Ovary (tissue), 10 donors: ENCODE results near the gene KRT73. TPM values are rescaled to one million over a fixed set of nuclear protein-coding genes. Genes with fewer than 3 reads are reported as not detected.

Experiments
- DNase-seq, 5 donors: peaks; one replicate each; pipeline ENCODE4 v3.0.0-alpha.2; 2019 to 2020
- H3K27ac ChIP-seq, 2 donors: fragments of 200-600 bp; one replicate each; pipeline versions ENCODE4 v1.5.1 to v1.8.0; 2019 to 2022
- H3K27me3 ChIP-seq: fragments of 200-600 bp; one replicate; pipeline ENCODE4 v1.8.0; 2022
- H3K36me3 ChIP-seq: fragments of 200-600 bp; sonication (generic); one replicate; pipeline ENCODE4 v1.5.1; 2019
- H3K4me1 ChIP-seq: one replicate; pipeline ENCODE4 v1.8.1; 2013; ENCODE audit warnings: mild to moderate bottlenecking, moderate library complexity; ENCODE audit not compliant: insufficient read depth
- H3K4me3 ChIP-seq: fragments of 200-600 bp; sonication (generic); one replicate; pipeline ENCODE4 v1.5.1; 2017
- H3K9me3 ChIP-seq, 2 donors: fragments of 200-600 bp in 1 of 2; sonication (generic) in 1 of 2; one replicate each; pipeline versions ENCODE4 v1.5.1 to v1.8.1; 2013 to 2019; ENCODE audit warnings: mild to moderate bottlenecking in 1 of 2, moderate library complexity in 1 of 2
- CTCF ChIP-seq, 3 donors: fragments of 450-650 bp in 2 of 3; fragments of 200-600 bp in 1 of 3; IDR thresholded peaks; one replicate each; pipeline versions ENCODE4 v1.5.1 to v1.8.0; 2016 to 2022; ENCODE audit warnings: antibody characterized with exemption in 3 of 3, mild to moderate bottlenecking in 1 of 3
- EP300 ChIP-seq: sonication (generic); formaldehyde crosslinking; IDR thresholded peaks from one replicate; pipeline ENCODE4 v1.6.1; 2017; ENCODE audit warnings: antibody characterized with exemption
- POLR2A ChIP-seq: fragments of 450-650 bp; IDR thresholded peaks from one replicate; pipeline ENCODE4 v1.6.1; 2017; ENCODE audit warnings: antibody characterized with exemption, mild to moderate bottlenecking, moderate library complexity
- WGBS, 3 donors: extraction: QIAGEN DNeasy Blood & Tissue Kit in 1 of 3; methylation state at CpG; one replicate each; pipeline versions ENCODE4 v1.1.5 to v1.1.7; 2013 to 2017; 5-methylcytosine and 5-hydroxymethylcytosine counted together
- intact Hi-C, 4 donors: fragments of 100-400 bp; cut with DNase I; formaldehyde crosslinking; loops; one replicate each; pipeline versions ENCODE4 v1.11.0 to v1.15.1; 2022 to 2023
- long read RNA-seq, 3 donors: library from polyadenylated mRNA in 2 of 3; unstranded in 2 of 3; transcript quantifications; one replicate each; pipeline ENCODE4 v2.0.0 and lab custom pipeline, GENCODE V29; 2021 to 2026
- polyA plus RNA-seq, 2 donors: library from polyadenylated mRNA; stranded (reverse); fragments of 200-250 nt in 1 of 2; fragments of 350-450 nt in 1 of 2; fragmentation: Illumina TruSeq in 1 of 2; extraction: RNeasy Lipid Tissue Mini Kit (QIAGEN cat#74804) in 1 of 2; gene quantifications; one replicate each; pipeline ENCODE4 v1.2.3, GENCODE V29; 2013 to 2014
- total RNA-seq, 7 donors: library from RNA; depleted of rRNA in 2 of 7; stranded (reverse); fragments of >200 nt in 2 of 7; fragmentation: NEBNext Ultra II Directional in 3 of 7; extraction: Animal tissue kit (Norgen Biotek cat#: 25700) in 3 of 7; gene quantifications; one replicate each; pipeline versions ENCODE4 v1.1.0 to v1.2.4, GENCODE V29; 2016 to 2023
- donor health status: DM: no; HTN: no; CAD: no; lungs with moderate emphysema.
- donor health status: DM: no; HTN: no; CAD: no.
- donor health status: Bipolar disorder and iron deficiency.
- donor health status: DM: yes; HTN: yes; CAD: no.
- donor health status: DM: no; HTN: no; CAD: no.
- donor health status: DM: yes; HTN: yes; CAD: no.

Gene KRT73
- not detected for total RNA-seq
- not detected for polyA plus RNA-seq
- long read RNA-seq, donor 1: 0 reads
- long read RNA-seq, donor 2: 0 reads
- long read RNA-seq, donor 3: 0 reads

GRCh38 chr12:52618216-52618615 is at the start of gene KRT73:
TSS of gene KRT73 (minus strand) at chr12:52618559. CDS start at chr12:52618524, 35 bp downstream.
- WGBS, 3 donors: 76 to 87% (median 77%) methylated on average over 14 of the region's 14 CpGs
- Histone ChIP-seq H3K4me1 (no peaks in the 10 kb centered on the region), H3K27ac (no peak within 1 kb of the TSS), H3K27me3 (no peaks in the 10 kb centered on the region), H3K9me3 (no peaks in the 10 kb centered on the region), H3K36me3 (no peaks in the 10 kb centered on the region), H3K4me3 (no peak within 1 kb of the TSS)
- intact Hi-C loops: no loop called here
- TF ChIP-seq EP300: no peak
- TF ChIP-seq CTCF (IDR thresholded peaks at IDR 0.05): no peak
- TF ChIP-seq POLR2A: no peak
- no peak for DNase-seq

- Histone ChIP-seq H3K4me1 (no peaks in the 10 kb centered on the region), H3K4me3 (no peak overlapping the region), H3K27ac (no peak overlapping the region), H3K36me3 (no peaks in the 10 kb centered on the region), H3K27me3 (no peaks in the 10 kb centered on the region), H3K9me3 (no peaks in the 10 kb centered on the region)
- no peak for TF ChIP-seq EP300
- TF ChIP-seq CTCF (IDR thresholded peaks at IDR 0.05): no peak
- TF ChIP-seq POLR2A: no peak
- DNase-seq: no peak
- intact Hi-C loops: no loop called here
- 70 to 80% (median 75%) methylated on average over 7 of the region's 7 CpGs for WGBS, 3 donors
These were observed 49.6 kb upstream of the KRT73 start for GRCh38 chr12:52667931-52668330.

DNA sequence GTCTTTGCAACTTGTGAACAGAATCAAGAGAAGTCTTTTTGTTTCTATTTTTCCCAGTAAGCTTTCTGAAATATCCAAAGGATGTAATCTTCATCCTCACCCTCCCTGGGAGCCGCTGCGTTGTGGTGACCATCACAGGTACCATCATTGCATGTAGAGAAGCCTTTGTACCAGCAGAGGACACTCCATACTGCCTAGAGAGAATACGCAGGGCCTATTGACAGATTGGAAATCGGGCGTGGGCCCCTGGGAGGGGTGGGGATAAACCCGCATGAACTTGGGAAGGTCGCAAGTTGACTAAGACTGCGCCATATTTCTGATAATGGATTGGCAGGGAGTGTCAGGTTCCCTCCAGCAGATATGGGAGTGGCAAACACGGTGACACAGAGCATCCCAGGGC is 49.1 kb upstream of the KRT73 start:
- Histone ChIP-seq H3K27ac (no peak overlapping the region), H3K4me1 (no peaks in the 10 kb centered on the region), H3K9me3 (no peaks in the 10 kb centered on the region), H3K4me3 (no peak overlapping the region), H3K36me3 (no peaks in the 10 kb centered on the region), H3K27me3 (no peaks in the 10 kb centered on the region)
- 59 to 60% (median 59%) methylated on average over 9 of the region's 9 CpGs for WGBS, 3 donors
- TF ChIP-seq CTCF (IDR thresholded peaks at IDR 0.05) (no peak), EP300 (no peak), POLR2A (no peak)
- intact Hi-C loops: no loop called here
- DNase-seq: no peak

GRCh38 chr12:52666471-52666870 is 48.1 kb upstream of the KRT73 start:
- Histone ChIP-seq H3K4me1 (no peaks in the 10 kb centered on the region), H3K27ac (no peak overlapping the region), H3K4me3 (no peak overlapping the region), H3K27me3 (no peaks in the 10 kb centered on the region), H3K36me3 (no peaks in the 10 kb centered on the region), H3K9me3 (no peaks in the 10 kb centered on the region)
- intact Hi-C loops: no loop called here
- TF ChIP-seq CTCF (IDR thresholded peaks at IDR 0.05): no peak
- TF ChIP-seq EP300: no peak
- no peak for TF ChIP-seq POLR2A
- WGBS, 3 donors: 70 to 81% (median 77%) methylated on average over 3 of the region's 3 CpGs
- DNase-seq: no peak
